Central memory CD8-positive, alpha-beta T cell (primary cell): ENCODE data around the gene ASL.

Source experiments
- ATAC-seq: fragments of 150-1000 bp; cut with Tn5 transposase; replicated peaks from 2 replicates; pipeline ENCODE4 v1.10.0; 2022; ENCODE audit warnings: mild to moderate bottlenecking, moderate FRiP score, moderate number of reproducible peaks; ENCODE audit not compliant: poor library complexity, severe bottlenecking; ENCODE audit errors: extremely low read depth
- DNase-seq, 2 donors: peaks; one replicate each; pipeline ENCODE4 v3.0.0; 2021; ENCODE audit warnings: low spot score in 2 of 2
- H3K27ac Mint-ChIP-seq: one replicate; pipeline ENCODE4 v1.8.0; 2022; ENCODE audit warnings: low read depth, mild to moderate bottlenecking, moderate library complexity, mixed read lengths
- H3K27me3 Mint-ChIP-seq: one replicate; pipeline ENCODE4 v1.8.0; 2022; ENCODE audit warnings: mixed read lengths
- H3K36me3 Mint-ChIP-seq: one replicate; pipeline ENCODE4 v1.8.0; 2022; ENCODE audit warnings: mild to moderate bottlenecking, moderate library complexity, mixed read lengths; ENCODE audit not compliant: insufficient read depth
- H3K4me1 Mint-ChIP-seq: one replicate; pipeline ENCODE4 v1.8.0; 2022; ENCODE audit warnings: mixed read lengths
- H3K4me3 Mint-ChIP-seq: one replicate; pipeline ENCODE4 v1.8.0; 2022; ENCODE audit warnings: mild to moderate bottlenecking, moderate library complexity, mixed read lengths
- H3K9me3 Mint-ChIP-seq: one replicate; pipeline ENCODE4 v1.8.0; 2022; ENCODE audit warnings: mixed read lengths

The ASL gene

GRCh38 chr7:66140924-66141323, 65.3 kb downstream of the ASL start:
- H3K4me1 Mint-ChIP-seq = peaks cover 13% of the 10 kb centered on the region

DNA sequence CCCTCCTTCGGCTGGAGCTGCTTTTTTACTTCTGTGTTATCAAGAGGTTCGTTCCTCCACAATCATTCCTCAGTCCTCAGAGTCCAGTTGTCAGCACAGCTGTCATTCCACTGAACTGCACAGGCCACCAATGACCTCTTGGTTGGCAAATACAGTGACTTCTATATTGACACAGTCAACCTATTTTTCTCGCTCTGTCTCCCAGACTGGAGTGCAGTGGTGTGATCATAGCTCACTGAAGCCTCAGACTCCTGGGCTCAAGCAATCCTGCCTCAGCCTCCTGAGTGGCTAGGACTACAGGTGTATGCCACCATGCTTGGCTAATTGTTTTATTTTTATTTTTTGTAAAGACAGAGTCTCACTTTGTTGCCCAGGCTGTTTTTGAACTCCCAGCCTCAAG, 66.7 kb downstream of the ASL start:
- DNase-seq (no peak), ATAC-seq (no peak)
- no peak overlapping the region for H3K27ac Mint-ChIP-seq
- no peaks in the 10 kb centered on the region for H3K9me3 Mint-ChIP-seq
- H3K4me3 Mint-ChIP-seq = no peak overlapping the region
- no peaks in the 10 kb centered on the region for H3K27me3 Mint-ChIP-seq
- peaks cover 69% of the 10 kb centered on the region for H3K36me3 Mint-ChIP-seq
- H3K4me1 Mint-ChIP-seq = peaks cover 23% of the 10 kb centered on the region

More at GRCh38 chr7:66140924-66141323, 65.3 kb downstream of the ASL start:
- Mint-ChIP-seq H3K27ac (peak overlapping the region; percentile 35), H3K9me3 (no peaks in the 10 kb centered on the region), H3K4me3 (no peak overlapping the region), H3K36me3 (peaks cover 68% of the 10 kb centered on the region), H3K27me3 (no peaks in the 10 kb centered on the region)
- DNase-seq (no peak), ATAC-seq (no peak)

DNA sequence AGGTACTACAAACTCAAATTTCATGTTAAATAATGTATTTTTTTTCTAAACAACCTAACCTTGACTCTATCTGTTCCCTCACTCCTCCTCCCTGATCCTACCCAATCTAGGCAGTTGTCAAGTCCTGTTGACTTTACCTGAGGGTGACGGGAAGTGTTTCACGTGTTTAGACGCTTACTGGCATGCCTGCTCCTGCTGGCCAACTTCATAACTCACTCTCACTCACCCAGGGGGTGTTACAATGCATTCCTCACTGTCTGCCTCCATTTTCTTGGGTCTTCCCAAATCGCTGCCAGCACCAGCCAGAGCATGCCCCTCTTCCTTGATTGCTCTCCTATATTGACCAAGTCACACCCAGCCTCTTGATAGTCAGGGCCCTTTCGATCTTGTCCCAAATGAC, 67.4 kb downstream of the ASL start:
- Mint-ChIP-seq H3K36me3 (peaks cover 65% of the 10 kb centered on the region), H3K4me1 (peaks cover 23% of the 10 kb centered on the region), H3K27ac (peak overlapping the region; percentile 21)

More for the DNA sequence above, 67.4 kb downstream of the ASL start:
- Mint-ChIP-seq H3K4me3 (no peak overlapping the region), H3K9me3 (no peaks in the 10 kb centered on the region), H3K27me3 (no peaks in the 10 kb centered on the region)
- ATAC-seq = no peak
- no peak for DNase-seq
